Measurements from ENCODE around the gene WDR62. TPM values are rescaled to one million over a fixed set of nuclear protein-coding genes. Genes with fewer than 3 reads are reported as not detected.

WDR62 gene
- total RNA-seq, 1 experiment from 2014 or later = 24.5 TPM

DNA sequence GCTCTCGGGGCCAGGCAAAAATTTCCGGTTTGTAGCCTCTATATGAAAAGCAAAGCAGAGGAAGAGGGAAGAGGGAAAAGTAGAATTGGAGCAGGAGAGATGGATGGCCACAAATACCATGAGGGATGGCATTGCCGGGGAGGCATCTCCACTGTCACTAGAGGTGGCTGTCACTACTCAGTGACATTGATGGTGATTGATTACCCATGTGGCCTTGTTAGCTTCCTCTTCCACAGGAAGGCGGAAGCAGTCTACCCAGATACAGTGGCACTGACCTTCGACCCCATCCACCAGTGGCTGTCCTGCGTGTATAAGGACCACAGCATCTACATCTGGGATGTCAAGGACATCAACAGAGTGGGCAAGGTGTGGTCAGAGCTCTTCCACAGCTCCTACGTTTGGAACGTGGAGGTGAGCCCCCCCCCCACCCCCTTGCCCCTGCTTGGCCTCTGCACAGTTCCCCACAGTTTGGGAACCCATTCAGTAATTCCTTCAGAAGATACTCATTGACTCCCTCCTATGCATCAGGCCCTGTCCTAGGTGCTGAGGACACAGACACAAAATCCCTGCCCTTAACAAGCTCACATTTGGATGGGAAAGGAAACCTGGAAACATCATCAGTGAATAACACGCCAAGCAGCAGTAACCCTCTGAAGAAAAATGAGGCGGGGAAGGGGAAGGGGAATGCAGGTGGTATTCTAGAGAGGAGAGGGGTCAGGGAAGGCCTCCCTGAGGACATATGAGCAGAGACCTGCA is 18.6 kb downstream of the WDR62 start:
- DNase-seq (ENCODE audit: low spot score) = no peak

- DNase-seq (ENCODE audit: low spot score) = no peak
Observed at GRCh38 chr19:36079389-36079945, 24.8 kb downstream of the WDR62 start.

DNA sequence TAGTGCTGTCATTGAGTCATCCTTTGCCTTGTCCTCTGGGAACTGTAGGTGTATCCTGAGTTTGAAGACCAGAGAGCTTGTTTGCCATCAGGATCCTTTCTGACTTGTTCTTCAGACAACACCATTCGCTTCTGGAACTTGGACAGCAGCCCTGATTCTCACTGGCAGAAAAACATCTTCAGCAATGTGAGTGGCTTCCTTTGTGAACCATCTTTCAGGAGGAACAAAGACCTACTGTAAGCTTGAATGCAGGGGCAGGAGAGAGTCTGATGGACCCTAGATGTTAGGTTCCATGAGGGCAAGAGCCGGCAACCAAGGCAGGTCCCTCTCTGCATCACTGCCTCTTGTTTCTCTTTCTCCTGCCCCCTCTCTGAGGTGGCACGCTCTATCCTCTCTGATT is 26.7 kb downstream of the WDR62 start:
- DNase-seq (ENCODE audit: low spot score) = no peak

GRCh38 chr19:36081894-36082293 is 27.2 kb downstream of the WDR62 start:
- no peak for DNase-seq (ENCODE audit: low spot score)

- no peak for DNase-seq (ENCODE audit: low spot score)
Observed at GRCh38 chr19:36082916-36083315, 28.2 kb downstream of the WDR62 start.

- DNase-seq (ENCODE audit: low spot score) = no peak
Observed at GRCh38 chr19:36084231-36085009, 29.7 kb downstream of the WDR62 start.

GRCh38 chr19:36086326-36086725 is 31.6 kb downstream of the WDR62 start:
- DNase-seq (ENCODE audit: low spot score) = no peak

- no peak for DNase-seq (ENCODE audit: low spot score)
Observed at GRCh38 chr19:36089847-36090246, 35.1 kb downstream of the WDR62 start.

GRCh38 chr19:36090910-36091695 is 36.4 kb downstream of the WDR62 start:
- no peak for DNase-seq (ENCODE audit: low spot score)

DNA sequence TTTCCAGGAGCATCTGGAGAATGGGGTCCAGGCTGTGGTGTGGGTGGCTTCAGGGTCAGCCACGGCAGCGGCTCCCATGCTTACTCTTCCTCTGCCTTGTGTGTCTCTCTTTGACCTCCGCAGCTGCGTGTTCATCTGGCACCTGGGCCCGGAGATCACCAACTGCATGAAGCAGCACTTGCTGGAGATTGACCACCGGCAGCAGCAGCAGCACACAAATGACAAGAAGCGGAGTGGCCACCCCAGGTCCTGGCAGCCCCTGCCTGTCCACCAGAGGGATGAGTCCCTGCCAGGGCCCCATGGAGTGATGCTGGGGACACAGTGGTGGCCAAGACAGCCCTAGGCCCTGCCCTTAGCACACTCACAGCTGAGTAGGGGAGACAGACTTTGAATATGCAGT is 37.9 kb downstream of the WDR62 start:
- DNase-seq (ENCODE audit: low spot score) = no peak

DNA sequence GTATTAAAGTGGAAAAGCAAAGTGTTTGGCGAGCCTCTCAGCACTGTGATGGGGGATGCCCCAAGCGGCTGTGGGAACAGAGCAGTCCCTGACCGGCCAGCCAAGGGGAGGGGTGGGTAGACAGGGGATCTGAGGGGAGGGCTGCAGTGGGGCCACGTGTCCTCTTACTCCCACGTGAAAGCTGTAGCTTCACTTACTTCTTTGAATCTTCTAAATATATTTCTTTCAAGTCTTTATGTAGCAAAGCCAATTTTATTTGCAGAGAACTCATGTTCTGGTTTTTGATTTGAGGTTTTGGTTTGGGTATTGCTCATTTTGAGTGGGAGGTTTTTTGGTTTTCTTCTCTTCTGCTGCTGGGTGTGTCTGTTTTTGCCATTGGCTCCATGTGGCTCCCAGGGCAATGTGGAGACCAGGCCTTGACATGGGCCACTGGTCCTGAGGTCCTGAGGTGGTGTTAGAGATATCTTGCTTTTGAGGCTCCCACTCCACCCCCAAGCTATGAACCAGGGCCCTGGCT is 38.5 kb downstream of the WDR62 start:
- DNase-seq (ENCODE audit: low spot score) = no peak

GRCh38 chr19:36093687-36094086 is 39.0 kb downstream of the WDR62 start:
- DNase-seq (ENCODE audit: low spot score) = no peak

- DNase-seq (ENCODE audit: low spot score) = no peak
Observed at GRCh38 chr19:36097036-36097435, 42.3 kb downstream of the WDR62 start.

- no peak for DNase-seq (ENCODE audit: low spot score)
Observed at GRCh38 chr19:36099166-36099785, 44.6 kb downstream of the WDR62 start.

GRCh38 chr19:36100476-36100875 is 45.8 kb downstream of the WDR62 start:
- no peak for DNase-seq (ENCODE audit: low spot score)

DNA sequence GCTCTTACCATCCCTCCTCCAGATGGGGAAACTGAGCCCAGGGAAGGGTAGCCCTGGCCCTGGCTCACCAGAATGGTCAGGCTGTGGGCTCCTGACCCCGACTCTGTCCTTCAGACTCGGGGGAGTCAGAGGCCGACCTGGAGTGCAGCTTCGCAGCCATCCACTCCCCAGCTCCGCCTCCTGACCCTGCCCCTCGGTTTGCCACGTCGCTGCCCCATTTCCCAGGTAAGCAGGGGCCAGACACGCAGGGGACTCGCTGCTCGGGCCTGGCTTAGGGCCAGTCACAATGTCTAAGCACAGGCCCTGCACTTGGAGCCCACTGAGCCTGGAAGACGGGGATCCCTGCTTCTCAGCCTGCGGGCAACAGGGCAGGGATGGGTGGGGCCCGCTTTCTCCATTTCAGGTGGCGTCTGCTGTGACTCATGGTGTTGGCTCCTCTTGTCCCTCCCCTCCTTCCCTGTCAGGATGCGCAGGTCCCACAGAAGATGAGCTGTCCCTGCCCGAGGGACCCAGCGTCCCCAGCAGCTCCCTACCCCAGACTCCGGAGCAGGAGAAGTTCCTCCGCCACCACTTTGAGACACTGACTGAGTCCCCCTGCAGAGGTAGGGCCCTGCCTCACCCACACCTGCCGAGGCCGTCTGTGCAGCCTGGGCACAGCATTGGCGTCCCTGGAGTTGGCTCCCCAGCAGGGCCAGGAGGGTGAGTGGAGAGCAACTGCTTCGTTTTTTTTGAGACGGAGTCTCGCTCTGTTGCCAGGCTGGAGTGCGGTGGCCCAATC is 47.0 kb downstream of the WDR62 start:
- peak; percentile 56 for DNase-seq (ENCODE audit: low spot score)

DNA sequence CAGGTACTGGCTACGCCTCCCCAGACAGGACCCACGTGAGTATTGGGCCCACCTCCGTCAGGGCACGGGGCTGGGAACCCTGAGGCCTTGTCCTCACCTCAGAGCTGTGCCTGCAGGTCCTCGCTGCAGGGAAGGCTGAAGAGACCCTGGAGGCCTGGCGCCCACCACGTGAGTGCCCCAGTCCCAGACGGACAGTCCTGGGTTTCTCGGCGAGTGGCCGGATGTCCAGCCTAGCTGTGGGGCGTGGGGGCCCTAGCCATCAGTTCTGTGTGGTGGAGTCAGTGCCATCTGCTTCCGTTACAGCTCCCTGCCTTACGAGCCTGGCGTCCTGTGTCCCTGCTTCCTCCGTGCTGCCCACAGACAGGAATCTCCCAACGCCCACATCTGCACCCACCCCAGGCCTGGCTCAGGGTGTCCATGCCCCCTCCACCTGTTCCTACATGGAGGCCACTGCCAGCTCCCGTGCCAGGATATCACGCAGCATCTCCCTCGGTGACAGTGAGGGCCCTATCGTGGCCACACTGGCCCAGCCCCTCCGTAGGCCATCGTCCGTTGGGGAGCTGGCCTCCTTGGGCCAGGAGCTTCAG is 48.4 kb downstream of the WDR62 start:
- no peak for DNase-seq (ENCODE audit: low spot score)

DNA sequence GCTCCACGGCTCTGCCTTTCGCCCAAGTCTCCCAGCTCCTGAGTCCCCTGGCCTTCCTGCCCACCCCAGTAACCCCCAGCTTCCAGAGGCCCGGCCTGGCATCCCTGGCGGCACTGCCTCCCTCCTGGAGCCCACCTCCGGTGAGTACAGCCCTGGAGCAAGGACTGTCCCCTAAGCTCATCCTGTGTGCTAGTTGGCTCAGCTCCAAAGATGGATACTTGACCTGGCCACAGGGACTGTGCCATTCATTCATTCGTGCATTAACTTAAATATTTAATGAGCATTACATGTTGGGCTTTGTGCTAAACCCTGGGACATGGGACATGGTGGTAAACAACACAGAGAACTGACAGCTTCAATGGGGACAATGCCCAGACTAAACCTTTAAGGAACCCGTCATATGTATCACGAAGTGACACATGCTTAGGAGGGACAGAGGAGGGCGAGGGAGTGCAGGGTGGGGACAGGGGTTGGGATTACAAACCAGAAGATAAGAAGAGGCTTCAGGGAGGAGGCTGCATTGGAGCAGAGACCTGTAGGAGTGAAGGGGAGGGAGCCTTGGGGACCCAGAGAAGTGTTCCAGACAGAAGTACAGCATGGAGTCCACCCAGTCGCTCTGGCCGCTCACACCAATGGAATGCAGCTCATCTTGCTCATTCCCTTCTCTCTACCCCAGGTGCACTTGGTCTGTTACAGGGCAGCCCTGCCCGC is 49.3 kb downstream of the WDR62 start:
- DNase-seq (ENCODE audit: low spot score) = peak; percentile 42

GRCh38 chr19:36106441-36106840 is 51.7 kb downstream of the WDR62 start:
- DNase-seq (ENCODE audit: low spot score) = no peak

- DNase-seq (ENCODE audit: low spot score) = no peak
Observed at GRCh38 chr19:36106991-36107390, 52.3 kb downstream of the WDR62 start.
